Measurements from ENCODE around the gene NANS. TPM values are rescaled to one million over a fixed set of nuclear protein-coding genes. Genes with fewer than 3 reads are reported as not detected.
"Not testable (repeated sequence)": the region's sequence is repeated elsewhere in the genome, so short reads cannot be mapped to it uniquely, and the experiment has no call there.

NANS gene
- polyA plus RNA-seq, 4 donors = 38.2 to 43.9 (median 41.0) TPM

GRCh38 chr9:98095401-98095800 is 38.9 kb downstream of the NANS start:
- DNase-seq (ENCODE audit: low read depth in 4 of 4, low spot score in 2 of 4) = no peak

GRCh38 chr9:98096091-98096490 is 39.6 kb downstream of the NANS start:
- no peak for DNase-seq (ENCODE audit: low read depth in 4 of 4, low spot score in 2 of 4)

- no peak for DNase-seq (ENCODE audit: low read depth in 4 of 4, low spot score in 2 of 4)
Observed at GRCh38 chr9:98097836-98098235, 41.3 kb downstream of the NANS start.

DNA sequence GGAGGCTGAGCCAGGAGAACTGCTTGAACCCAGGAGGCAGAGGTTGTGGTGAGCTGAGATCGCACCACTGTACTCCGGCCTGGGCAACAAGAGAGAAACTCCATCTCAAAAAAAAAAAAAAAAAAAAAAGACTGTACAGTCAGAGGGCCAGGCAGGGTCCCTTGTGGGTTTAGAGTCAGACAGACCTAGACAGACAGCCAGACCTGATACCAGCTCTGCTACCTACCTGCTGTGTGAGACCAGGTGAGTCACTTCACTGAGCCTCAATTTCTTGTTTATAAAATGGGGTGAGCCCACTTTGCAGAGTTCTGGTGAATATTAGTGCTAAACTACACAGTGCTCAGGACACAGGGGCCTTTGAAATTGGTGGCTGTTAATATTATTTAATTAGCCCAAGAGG is 42.8 kb downstream of the NANS start:
- DNase-seq (ENCODE audit: low read depth in 4 of 4, low spot score in 2 of 4) = no peak

DNA sequence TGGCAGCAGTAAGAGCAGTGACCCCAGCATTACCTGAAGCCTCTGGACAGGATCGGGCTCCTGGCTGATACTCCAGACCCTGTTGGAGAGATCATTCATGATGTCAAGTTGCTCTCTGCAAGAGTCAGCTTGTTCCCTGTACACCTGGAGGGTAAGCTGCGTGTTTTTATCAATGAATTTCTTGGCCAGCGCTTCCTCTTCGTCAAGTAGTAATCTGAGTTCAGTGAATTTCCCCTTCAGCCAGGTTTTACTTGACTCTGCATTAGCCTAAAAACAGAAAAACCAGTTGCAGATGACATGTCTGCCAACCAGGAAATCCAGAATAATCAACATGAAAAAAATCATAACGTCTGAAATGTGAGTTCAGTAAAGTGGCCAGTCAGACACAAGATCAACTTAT is 43.4 kb downstream of the NANS start:
- no peak for DNase-seq (ENCODE audit: low read depth in 4 of 4, low spot score in 2 of 4)

- no peak for DNase-seq (ENCODE audit: low read depth in 4 of 4, low spot score in 2 of 4)
Observed at GRCh38 chr9:98100456-98100855, 43.9 kb downstream of the NANS start.

- no peak for DNase-seq (ENCODE audit: low read depth in 4 of 4, low spot score in 2 of 4)
Observed at GRCh38 chr9:98101416-98101815, 44.9 kb downstream of the NANS start.

DNA sequence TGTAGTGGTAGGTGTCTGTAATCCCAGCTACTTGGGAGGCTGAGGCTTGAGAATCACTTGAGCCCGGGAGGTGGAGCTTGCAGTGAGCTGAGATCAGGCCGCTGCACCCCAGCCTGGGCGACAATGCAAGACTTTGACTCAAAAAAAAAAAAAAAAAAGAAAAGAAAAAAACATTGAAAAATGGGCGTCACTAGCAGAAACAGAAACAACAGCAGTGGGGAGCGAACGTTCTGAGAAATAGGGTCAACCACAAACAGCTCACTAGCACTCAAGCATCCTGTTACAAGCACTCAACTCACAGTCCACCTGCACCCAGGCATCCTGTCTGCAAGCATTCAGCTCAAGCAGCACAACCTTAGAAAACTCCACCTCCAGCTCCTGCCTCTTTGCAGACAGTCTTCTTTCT is 45.3 kb downstream of the NANS start:
- DNase-seq (ENCODE audit: low read depth in 4 of 4, low spot score in 2 of 4) = no peak

DNA sequence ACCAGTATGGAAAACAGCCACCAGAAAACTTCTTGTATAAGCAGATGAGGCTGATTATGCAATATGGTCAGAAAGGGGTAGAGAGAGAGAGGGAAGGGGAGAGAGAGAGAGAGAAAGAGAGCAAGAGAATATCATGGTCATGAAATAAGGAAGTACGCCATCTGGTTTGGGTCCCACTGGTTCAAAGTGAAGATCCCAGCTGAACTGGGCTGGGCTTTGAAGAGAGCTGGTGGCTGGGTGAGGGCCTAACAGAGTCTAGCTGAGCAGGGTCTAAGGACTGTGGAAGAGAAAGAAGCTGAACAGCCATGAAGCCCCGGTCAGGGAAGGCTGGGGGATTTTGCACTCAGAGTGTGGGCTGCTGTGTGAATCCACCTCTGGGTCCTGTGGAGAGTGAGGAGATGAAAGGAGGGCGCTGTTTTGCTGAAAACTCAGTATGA is 47.9 kb downstream of the NANS start:
- DNase-seq (ENCODE audit: low read depth in 4 of 4, low spot score in 2 of 4) = no peak

DNA sequence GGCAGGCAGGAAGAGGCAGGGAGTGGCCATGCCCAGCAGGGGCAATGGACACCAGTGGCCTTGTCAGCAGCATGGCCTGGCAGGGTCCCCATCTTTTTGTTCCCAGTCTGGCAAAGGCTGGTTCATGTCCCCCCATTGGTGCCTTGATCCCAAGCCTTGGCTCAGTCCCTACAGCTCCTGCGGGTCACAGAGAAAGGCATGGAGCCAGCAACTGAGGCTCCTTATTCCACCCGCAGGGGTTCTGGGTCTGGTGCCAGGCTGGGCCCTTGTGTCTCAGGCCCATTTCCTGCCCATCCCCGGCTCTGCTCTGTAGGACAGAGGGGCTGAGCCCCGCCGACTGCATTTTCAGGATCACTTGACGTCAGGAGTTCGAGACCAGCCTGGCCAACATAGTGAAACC is 48.5 kb downstream of the NANS start:
- DNase-seq (ENCODE audit: low read depth in 4 of 4, low spot score in 2 of 4) = no peak

DNA sequence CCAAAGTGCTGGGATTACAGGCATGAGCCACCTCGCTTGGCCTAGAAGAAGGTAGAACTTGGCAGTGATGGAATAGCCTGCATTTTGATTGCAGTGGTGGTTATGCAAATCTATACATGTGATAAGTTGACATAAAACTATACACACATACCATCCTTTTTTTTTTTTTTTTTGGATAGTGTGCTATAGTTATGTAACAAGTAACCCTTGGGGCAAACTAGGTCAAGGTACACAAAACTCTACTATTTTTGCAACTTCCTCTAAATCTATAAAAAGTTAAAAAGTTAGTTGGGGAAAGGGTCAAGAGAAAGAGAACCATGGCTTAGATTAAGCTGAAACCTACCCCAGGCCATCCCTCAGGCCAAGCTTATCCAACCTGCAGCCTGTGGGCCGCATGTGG is 51.4 kb downstream of the NANS start:
- no peak for DNase-seq (ENCODE audit: low read depth in 4 of 4, low spot score in 2 of 4)

DNA sequence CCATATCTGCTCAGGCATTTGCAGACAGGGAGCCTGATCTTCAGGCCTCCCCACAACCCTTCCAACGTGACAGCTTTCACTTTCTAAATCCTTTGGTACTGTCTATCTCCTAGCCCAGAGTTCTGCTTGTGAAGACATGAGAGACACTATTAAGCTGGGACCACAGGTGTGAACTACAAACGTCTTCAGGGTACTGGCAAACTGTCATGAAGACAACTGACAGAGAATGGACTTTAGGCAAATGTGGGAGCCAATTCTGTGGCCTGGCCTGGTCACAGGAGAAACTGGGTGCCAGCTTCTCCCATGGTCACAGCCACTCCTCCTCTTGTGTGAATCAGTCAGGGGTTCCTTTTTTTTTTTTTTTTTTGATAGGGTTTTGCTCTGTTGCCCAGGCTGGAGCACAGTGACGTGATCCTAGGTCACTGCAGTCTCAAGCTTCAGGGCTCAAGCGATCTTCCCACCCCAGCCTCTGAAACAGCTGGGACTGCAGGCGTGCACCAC is 52.0 kb downstream of the NANS start:
- DNase-seq (ENCODE audit: low read depth in 4 of 4, low spot score in 2 of 4) = no peak

- no peak for DNase-seq (ENCODE audit: low read depth in 4 of 4, low spot score in 2 of 4)
Observed at GRCh38 chr9:98109052-98109451, 52.5 kb downstream of the NANS start.

DNA sequence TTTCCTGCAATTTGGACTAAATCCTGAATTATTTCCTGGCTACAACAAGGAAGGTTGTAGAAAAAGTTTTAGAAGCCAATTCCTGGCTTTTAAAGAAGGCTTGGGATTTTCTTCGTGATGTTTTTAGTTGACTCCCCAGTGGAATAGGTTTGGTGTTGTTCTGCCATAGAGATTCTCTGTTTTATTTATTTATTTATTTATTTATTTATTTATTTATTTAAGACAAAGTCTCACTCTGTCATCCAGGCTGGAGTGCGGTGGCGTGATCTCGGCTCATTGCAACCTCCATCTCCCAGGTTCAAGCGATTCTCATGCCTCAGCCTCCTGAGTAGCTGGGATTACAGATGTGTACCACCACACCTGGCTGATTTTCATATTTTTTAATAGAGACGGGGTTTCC is 60.6 kb downstream of the NANS start:
- DNase-seq (ENCODE audit: low read depth in 4 of 4, low spot score in 2 of 4) = not testable (repeated sequence)

DNA sequence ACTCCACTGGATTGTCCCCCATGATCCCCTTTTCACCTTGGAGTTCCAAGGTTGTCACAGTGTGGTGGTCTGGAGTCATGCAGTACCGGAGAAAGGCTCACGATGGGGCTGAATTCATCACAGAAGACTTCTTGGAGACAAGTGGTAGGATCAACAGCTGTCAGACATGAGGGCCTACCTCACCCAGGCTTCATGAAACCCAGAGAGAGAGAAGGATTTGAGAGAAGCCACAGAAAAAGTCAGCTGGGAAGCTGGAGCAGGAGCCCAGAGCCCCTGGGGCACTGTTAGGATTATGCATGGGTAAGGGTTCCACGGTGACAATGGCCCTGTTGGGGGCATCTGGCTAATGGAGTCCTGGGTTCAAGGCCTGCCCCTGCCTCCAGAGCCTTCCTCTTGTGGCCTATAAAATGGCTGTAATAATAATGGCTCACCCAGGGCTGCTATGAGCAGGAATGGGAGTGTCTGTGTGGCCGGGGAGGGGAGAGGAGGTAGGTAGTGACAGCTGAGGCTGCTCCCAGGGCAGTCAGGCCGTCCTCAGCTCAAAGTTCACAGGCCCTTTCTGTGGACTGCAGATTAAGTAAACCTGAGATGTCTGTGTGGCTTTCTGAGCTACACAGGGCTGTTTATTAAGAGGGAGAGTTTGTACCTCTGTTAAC is 61.6 kb downstream of the NANS start:
- DNase-seq (ENCODE audit: low read depth in 4 of 4, low spot score in 2 of 4) = no peak

DNA sequence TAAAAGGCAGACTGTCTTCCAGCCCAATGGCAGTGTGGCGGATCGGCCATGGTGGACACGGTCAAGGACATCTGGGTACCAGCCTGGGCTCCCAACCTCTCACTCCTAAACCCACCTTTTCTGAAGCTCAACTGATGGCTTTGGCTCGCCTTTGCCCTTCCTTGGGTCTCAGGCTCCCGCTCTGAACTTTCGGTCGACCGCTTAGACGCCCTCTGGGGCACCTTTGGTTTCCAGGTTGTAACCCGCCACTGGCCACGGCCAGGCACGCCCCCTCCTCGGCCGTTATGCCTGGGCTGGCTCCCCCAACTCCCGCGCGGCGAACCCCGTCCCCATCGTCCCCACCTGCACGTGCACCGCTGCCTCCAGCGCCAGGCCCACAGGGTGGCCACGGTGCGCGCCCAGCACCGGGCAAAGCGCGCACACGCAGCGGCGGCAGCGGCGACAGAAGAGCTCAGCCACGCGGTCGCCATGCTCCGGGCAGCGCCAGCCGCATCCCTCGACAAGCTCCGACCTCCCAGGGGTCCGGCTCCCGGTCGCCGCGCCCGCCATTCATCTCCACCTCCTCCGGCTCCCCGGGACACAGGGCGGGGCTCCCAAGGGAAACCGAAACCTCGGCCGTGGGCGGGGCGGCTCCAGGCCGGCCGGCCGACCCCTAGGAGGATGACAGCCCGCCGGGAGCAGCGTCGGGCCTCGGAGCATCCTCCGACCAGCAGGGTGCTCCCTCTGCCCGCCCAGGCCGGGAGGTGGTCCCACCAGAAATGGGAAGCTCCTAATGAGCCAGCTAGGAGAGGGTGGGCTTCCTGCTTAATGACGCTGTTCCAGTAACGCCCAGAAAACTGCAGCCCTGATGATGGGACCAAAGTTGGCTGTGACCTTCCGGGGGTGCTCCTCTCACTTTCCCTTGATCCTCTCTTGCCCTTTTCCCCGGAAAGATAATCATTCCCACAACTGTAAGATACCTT is 62.4 kb downstream of the NANS start, which contains the start of gene TRIM14:
TRIM14 (minus strand) TSS at position 583 of the 962 bp plus-strand sequence; CDS start at position 549, 34 bp downstream.
- DNase-seq (ENCODE audit: low read depth in 4 of 4, low spot score in 2 of 4) = peak in 2 of 4 donors; percentile 23 to 38

DNA sequence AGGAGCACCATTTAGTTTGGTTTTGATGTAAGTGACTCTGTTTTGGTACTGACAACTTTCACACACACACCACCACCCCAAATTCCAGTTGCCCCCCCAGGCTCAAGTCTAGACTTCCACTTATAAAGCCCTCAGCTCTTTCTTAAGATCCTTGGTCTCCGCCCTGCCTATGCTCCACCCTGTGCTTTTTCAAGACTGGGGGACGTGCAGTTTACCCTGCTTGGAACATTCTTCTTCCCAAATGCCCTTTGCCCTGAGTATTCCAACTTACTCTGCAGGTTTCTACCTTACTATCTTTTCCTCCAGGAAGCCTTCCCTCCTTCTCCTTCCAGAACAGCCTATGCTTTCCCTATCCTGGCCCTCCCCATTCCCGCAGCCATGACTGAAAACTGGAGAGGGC is 63.9 kb downstream of the NANS start:
- no peak for DNase-seq (ENCODE audit: low read depth in 4 of 4, low spot score in 2 of 4)

DNA sequence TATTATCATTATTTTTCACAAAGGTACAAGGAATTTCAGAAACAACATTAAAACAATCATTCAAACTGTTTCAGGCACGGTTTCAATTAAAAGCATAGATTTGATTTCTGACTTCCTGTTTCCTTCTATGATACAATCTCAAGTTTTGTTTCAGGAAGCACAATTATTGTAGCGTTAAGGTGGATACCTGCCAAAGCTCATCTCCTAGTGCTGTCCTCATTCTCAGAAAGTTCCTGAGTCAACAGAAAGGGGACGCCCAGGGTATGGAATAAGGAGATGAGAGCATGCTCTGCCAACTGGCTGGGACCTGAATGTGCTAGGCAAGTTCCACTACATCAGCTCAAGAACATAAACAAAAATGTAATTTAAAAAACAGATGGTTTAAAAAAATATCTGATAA is 64.5 kb downstream of the NANS start:
- DNase-seq (ENCODE audit: low read depth in 4 of 4, low spot score in 2 of 4) = no peak

- not testable (repeated sequence) for DNase-seq (ENCODE audit: low read depth in 4 of 4, low spot score in 2 of 4)
Observed at GRCh38 chr9:98124091-98124490, 67.6 kb downstream of the NANS start.

DNA sequence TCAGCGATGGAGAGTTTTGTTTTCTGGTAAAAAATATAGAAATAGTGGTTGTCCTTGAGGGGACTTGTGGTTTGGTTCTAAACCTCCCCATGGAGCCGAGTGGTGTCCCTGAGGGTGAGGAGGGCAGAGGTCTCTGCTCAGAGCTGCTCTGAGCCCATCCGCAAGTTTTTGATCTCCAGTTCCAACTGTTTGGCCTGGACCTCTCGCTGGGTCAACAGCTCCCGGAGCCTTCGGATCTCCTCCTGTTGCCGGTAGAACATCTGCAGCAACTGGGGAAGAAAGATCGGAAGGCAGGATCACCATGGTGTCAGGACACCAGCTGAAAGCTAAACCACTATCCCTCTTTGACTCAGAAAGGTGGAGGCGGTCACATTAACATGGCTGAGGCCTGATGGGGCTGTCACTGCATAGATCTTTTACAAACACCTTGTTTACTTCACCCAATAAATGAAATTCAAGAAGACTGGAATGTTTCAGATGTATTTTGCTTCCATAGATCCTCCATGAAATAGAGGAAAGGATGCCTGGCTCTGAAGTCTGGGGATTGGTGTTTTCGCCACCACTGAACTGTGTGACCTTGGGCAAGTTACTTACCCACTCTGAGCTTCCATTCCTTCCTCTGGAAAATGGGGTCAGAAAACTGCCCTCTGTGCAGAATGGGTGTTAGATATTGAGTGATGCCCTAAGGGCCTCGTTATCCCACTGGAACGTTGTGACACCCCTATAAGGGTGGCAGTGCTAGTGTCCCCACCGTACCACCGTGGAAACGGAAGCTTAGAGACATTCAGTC is 68.3 kb downstream of the NANS start:
- no peak for DNase-seq (ENCODE audit: low read depth in 4 of 4, low spot score in 2 of 4)

DNA sequence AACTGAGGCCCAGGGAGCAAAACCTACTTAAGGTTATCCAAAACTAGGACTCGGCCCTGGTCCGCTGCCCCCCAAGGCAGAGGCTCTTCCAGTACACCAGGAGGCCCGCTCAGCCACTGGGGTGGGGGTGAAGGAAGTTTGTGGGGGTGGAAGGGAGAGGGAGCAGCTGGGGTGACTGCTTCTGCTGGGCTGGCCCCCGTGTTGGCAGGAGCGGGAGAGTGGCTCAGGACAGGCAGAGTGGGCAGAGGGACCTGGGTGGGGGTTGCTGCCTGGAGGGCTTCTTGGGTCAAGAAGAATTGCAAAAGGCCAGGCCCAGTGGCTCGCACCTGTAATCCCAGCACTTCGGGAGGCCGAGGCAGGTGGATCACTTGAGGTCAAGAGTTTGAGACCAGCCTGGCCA is 70.7 kb downstream of the NANS start:
- DNase-seq (ENCODE audit: low read depth in 4 of 4, low spot score in 2 of 4) = no peak
